GM20000 (cell line): ENCODE data around the gene ZFAND3.

Experiments
- DNase-seq: peaks from one replicate; pipeline ENCODE4 v3.0.0; 2012; ENCODE audit warnings: low spot score
- CTCF ChIP-seq: IDR thresholded peaks from 2 replicates; pipeline ENCODE4 v1.5.1; 2012; ENCODE audit warnings: mild to moderate bottlenecking, control low read depth; ENCODE audit errors: extremely low read depth, missing control alignments

The ZFAND3 gene

GRCh38 chr6:37809197-37809543 is 10.4 kb upstream of the ZFAND3 start:
- no peak for TF ChIP-seq CTCF
- no peak for DNase-seq

GRCh38 chr6:37812841-37813240 is 6.7 kb upstream of the ZFAND3 start:
- TF ChIP-seq CTCF: no peak
- no peak for DNase-seq

DNA sequence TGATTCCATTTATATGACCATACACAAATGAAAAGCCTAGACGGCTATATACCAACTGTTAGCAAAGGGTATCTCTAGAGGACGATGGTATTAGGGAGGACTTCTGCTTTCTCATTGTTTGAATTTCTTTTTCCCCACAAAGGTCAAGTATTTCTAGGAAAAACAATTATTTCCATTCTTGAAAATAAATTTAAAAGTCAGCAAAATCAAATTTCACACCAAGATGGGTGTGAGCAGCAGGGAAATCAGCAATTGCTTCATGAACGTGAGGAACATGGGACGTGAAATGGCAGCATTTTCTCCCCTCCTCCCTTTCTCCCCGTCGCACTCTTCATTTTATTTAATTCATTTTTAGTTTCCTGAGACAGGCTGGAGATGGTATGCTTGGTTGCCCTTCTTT is 5.2 kb upstream of the ZFAND3 start:
- TF ChIP-seq CTCF: no peak
- DNase-seq: no peak

- no peak for TF ChIP-seq CTCF
- no peak for DNase-seq
Measured at GRCh38 chr6:37816599-37817375, 2.7 kb upstream of the ZFAND3 start.

GRCh38 chr6:37818536-37819176 is 871 bp upstream of the ZFAND3 start:
- DNase-seq: peak; percentile 94
- no peak for TF ChIP-seq CTCF

GRCh38 chr6:37819802-37820717 is 533 bp downstream of the ZFAND3 start:
- no peak for TF ChIP-seq CTCF
- no peak for DNase-seq

DNA sequence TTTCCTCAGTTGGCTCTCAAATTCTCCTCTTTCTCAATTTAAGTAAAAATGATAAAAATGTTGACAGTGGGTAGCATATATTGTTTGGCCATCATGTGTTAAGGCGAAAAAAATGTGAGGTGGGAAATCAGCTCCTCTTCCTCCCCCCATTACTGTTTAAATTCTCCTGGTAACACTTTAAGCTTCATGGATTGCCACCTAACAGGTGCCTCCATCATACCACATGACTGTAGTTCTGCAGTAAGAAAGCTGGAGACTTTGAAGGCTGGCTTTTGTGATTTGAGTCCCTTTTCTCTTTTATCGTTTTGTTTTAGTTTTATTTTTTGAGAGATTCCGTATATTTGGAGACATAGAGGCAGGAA is 1.2 kb downstream of the ZFAND3 start:
- DNase-seq: no peak
- TF ChIP-seq CTCF: no peak
